Chondrocyte (in vitro differentiated cells): ENCODE data around the gene IGFN1. TPM values are rescaled to one million over a fixed set of nuclear protein-coding genes. Genes with fewer than 3 reads are reported as not detected.

Source experiments
- DNase-seq: peaks from one replicate; pipeline ENCODE4 v3.0.0; 2021; ENCODE audit warnings: mixed read lengths, low spot score
- H3K27ac Mint-ChIP-seq: one replicate; pipeline ENCODE4 v1.8.0; 2021; ENCODE audit warnings: mild to moderate bottlenecking, moderate library complexity, mixed read lengths; ENCODE audit not compliant: unreplicated experiment
- H3K27me3 Mint-ChIP-seq: 2 replicates; pipeline ENCODE4 v1.8.0; 2021; ENCODE audit warnings: low read depth, mixed read lengths
- H3K36me3 Mint-ChIP-seq: 2 replicates; pipeline ENCODE4 v1.8.0; 2021; ENCODE audit warnings: low read depth, mixed read lengths
- H3K4me1 Mint-ChIP-seq: 2 replicates; pipeline ENCODE4 v1.8.0; 2021; ENCODE audit warnings: low read depth, mild to moderate bottlenecking, mixed read lengths
- H3K4me3 Mint-ChIP-seq: one replicate; pipeline ENCODE4 v1.8.0; 2021; ENCODE audit warnings: mild to moderate bottlenecking, moderate library complexity, mixed read lengths; ENCODE audit not compliant: unreplicated experiment
- H3K9me3 Mint-ChIP-seq: 2 replicates; pipeline ENCODE4 v1.8.0; 2021; ENCODE audit warnings: low read depth, mixed read lengths
- total RNA-seq: library from RNA; stranded (reverse); gene quantifications from 3 replicates; pipeline ENCODE4 v1.2.1, GENCODE V29; 2021
- TF ChIP-seq, protein P1 (sequence below): fragments of 200-600 bp; sonication (generic); IDR thresholded peaks from 2 replicates; pipeline ENCODE4 v1.5.0; 2021; ENCODE audit warnings: antibody characterized with exemption, mild to moderate bottlenecking, moderate library complexity

The IGFN1 gene
- total RNA-seq, 1 donor from 2014 or later: 1.9 TPM

DNA sequence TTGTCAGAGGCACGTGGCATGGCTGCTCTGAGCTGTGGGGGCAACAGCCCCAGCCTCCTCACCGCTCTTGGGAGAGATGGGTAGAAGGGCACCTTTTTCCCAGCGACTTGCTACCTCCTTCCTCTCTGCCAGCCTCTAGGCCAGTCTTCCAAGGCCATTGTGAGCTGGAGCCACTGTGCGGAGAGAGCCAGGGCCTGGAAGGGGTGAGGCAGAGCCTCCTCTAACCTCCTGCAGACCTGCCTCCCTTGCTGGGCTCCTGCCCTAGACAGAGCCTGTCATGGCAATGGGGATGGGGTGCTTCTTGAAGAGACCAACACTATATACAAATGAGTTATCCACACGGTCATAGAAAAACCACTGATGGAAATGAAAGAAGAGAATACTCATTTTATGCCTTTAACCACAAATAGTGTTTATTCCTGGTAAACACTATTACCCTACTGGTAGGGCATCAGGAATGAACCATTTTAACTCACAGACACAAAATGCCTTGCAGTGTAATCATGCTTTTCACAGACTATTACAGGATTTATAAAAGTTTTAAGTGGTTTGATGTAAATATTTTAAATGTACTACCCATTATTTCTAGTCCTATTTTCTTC lies 5.0 kb upstream of the IGFN1 start:
- TF ChIP-seq, protein P1, sequence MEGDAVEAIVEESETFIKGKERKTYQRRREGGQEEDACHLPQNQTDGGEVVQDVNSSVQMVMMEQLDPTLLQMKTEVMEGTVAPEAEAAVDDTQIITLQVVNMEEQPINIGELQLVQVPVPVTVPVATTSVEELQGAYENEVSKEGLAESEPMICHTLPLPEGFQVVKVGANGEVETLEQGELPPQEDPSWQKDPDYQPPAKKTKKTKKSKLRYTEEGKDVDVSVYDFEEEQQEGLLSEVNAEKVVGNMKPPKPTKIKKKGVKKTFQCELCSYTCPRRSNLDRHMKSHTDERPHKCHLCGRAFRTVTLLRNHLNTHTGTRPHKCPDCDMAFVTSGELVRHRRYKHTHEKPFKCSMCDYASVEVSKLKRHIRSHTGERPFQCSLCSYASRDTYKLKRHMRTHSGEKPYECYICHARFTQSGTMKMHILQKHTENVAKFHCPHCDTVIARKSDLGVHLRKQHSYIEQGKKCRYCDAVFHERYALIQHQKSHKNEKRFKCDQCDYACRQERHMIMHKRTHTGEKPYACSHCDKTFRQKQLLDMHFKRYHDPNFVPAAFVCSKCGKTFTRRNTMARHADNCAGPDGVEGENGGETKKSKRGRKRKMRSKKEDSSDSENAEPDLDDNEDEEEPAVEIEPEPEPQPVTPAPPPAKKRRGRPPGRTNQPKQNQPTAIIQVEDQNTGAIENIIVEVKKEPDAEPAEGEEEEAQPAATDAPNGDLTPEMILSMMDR: no peak
- H3K9me3 Mint-ChIP-seq: no peaks in the 10 kb centered on the region
- no peaks in the 10 kb centered on the region for H3K36me3 Mint-ChIP-seq
- no peak overlapping the region for H3K4me3 Mint-ChIP-seq
- H3K4me1 Mint-ChIP-seq: peaks cover 12% of the 10 kb centered on the region
- peaks cover 16% of the 10 kb centered on the region for H3K27me3 Mint-ChIP-seq
- H3K27ac Mint-ChIP-seq: no peak overlapping the region
- DNase-seq: no peak

DNA sequence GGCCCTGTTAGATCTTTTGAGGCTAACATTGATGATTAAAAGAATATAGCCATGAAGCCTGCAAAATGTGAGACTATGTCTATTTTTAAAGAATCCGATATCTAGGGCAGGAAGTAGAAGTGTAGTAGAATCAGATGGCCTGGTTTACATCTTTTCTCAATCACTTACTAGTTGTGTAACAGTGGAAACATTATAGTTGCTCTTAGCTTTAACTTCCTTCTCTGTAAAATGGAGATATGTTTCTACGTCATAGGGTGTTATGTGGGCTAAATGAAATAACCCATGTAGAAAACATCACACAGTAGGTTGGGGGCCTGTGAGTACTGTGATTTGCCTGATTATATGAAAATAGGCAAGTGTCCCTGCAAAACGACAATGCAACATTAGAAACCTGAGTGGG lies 4.4 kb upstream of the IGFN1 start:
- no peak for DNase-seq
- TF ChIP-seq, protein P1: no peak
- Mint-ChIP-seq H3K4me3 (no peak overlapping the region), H3K36me3 (no peaks in the 10 kb centered on the region), H3K9me3 (no peaks in the 10 kb centered on the region), H3K27me3 (peaks cover 15% of the 10 kb centered on the region), H3K27ac (no peak overlapping the region), H3K4me1 (peaks cover 12% of the 10 kb centered on the region)

DNA sequence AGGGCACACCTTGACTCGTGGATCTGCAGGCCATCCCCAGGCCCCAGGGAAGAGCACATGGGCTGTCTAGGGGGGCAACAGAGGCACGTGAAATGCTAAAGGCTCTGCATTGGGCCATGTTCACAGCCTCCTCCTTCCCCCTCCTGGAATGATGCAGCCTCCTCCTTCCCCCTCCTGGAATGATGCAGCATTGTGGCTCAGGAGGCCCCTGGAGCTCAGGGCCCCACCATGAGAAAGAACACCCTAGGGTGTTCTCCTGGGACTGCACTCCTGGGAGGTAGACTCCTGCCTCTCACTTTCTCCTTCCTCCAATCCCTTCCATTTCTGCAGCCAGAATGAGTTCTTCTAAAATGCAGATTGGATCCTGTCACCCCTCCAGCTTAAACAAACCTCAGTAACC lies 1.5 kb upstream of the IGFN1 start:
- Mint-ChIP-seq H3K27ac (no peak overlapping the region), H3K9me3 (no peaks in the 10 kb centered on the region), H3K4me3 (no peak overlapping the region), H3K27me3 (peaks cover 17% of the 10 kb centered on the region), H3K4me1 (peaks cover 12% of the 10 kb centered on the region), H3K36me3 (no peaks in the 10 kb centered on the region)
- TF ChIP-seq, protein P1: no peak
- no peak for DNase-seq

DNA sequence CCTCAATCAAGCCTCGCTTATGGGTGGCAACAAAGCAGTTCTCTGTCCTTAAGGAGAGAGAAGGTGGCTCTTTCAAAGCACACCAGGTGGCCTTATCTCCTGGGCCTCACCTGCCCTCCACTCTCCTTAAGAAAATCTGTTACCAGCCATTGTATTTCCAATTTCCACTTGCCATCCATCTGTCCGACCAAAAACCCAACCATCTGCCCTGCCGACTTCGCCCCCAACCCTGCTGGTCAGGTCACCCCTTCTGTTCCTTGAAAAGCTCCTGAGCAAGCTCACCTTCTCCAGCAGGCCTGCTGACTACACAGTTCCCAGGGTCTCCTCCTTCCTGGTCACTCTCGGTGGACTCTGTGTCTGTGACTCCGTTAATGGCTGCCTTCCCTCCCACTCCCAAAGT lies 619 bp upstream of the IGFN1 start:
- peaks cover 3% of the 10 kb centered on the region for H3K4me1 Mint-ChIP-seq
- peaks cover 17% of the 10 kb centered on the region for H3K27me3 Mint-ChIP-seq
- no peak for DNase-seq
- no peak overlapping the region for H3K4me3 Mint-ChIP-seq
- no peaks in the 10 kb centered on the region for H3K36me3 Mint-ChIP-seq
- H3K9me3 Mint-ChIP-seq: no peaks in the 10 kb centered on the region
- H3K27ac Mint-ChIP-seq: no peak overlapping the region
- TF ChIP-seq, protein P1: no peak

DNA sequence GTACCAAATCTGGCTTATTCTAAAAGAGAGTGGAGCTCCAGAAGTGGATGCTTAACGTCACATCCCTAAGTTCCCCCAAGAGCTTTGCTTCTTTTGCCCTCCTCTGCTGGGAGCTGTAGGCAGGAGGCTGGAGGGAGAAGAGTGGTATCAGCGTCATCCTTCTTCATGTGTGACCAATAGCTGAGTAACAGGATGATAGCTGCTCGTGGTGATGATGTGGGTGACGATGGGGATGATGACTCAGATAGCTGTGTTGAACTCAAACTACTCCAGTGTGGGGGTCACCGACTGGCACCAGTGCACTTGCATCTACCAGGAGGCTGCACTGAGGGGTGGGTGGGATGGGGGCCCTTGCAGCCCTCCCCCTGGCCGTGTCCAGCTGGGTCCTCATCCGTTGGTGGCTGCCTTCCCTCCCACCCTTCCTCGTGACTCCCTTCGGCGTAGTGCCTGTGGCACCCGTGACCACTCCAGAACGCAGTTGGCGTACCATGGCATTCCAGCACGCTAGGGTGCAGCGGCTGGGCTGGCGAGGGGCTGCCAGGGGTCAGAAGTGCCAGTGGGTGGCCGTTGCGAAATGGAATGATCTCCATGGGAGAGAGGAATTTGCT lies 1.1 kb downstream of the IGFN1 start:
- TF ChIP-seq, protein P1: no peak
- peaks cover 17% of the 10 kb centered on the region for H3K27me3 Mint-ChIP-seq
- no peak overlapping the region for H3K4me3 Mint-ChIP-seq
- H3K36me3 Mint-ChIP-seq: no peaks in the 10 kb centered on the region
- no peaks in the 10 kb centered on the region for H3K9me3 Mint-ChIP-seq
- H3K4me1 Mint-ChIP-seq: no peaks in the 10 kb centered on the region
- DNase-seq: no peak
- H3K27ac Mint-ChIP-seq: no peak overlapping the region
